GM12801 (cell line): ENCODE measurements around the gene HOXA5.

Experiments
- CTCF ChIP-seq: IDR thresholded peaks from one replicate; pipeline ENCODE4 v1.5.1; 2011; ENCODE audit warnings: control low read depth; ENCODE audit not compliant: insufficient read length; ENCODE audit errors: extremely low read depth

The HOXA5 gene

GRCh38 chr7:27097686-27098577 is 45.5 kb downstream of the HOXA5 start:
- no peak for TF ChIP-seq CTCF

- no peak for TF ChIP-seq CTCF
These were observed 46.5 kb downstream of the HOXA5 start for GRCh38 chr7:27096768-27097514.

GRCh38 chr7:27095897-27096767 is 47.3 kb downstream of the HOXA5 start, which contains the start of gene HOXA1:
HOXA1 (minus strand) TSS chr7:27096000; CDS start chr7:27095912, 88 bp downstream.
- no peak for TF ChIP-seq CTCF

- no peak for TF ChIP-seq CTCF
These were observed 48.2 kb downstream of the HOXA5 start for GRCh38 chr7:27095050-27095896.

GRCh38 chr7:27094304-27095049 is 49.0 kb downstream of the HOXA5 start:
- TF ChIP-seq CTCF: no peak

- no peak for TF ChIP-seq CTCF
These were observed 50.1 kb downstream of the HOXA5 start for GRCh38 chr7:27093184-27093895.
